GM18511 (cell line): ENCODE measurements around the gene SYNPO.
A peak's percentile ranks its signal among the peaks of the same experiment; 100 is the strongest.

ENCODE experiments used
- ATAC-seq: cut with Tn5 transposase; IDR thresholded peaks from one replicate; pipeline ENCODE4 v1.9.1; 2021; ENCODE audit warnings: mild to moderate bottlenecking, moderate library complexity; ENCODE audit not compliant: unreplicated experiment

Gene SYNPO

DNA sequence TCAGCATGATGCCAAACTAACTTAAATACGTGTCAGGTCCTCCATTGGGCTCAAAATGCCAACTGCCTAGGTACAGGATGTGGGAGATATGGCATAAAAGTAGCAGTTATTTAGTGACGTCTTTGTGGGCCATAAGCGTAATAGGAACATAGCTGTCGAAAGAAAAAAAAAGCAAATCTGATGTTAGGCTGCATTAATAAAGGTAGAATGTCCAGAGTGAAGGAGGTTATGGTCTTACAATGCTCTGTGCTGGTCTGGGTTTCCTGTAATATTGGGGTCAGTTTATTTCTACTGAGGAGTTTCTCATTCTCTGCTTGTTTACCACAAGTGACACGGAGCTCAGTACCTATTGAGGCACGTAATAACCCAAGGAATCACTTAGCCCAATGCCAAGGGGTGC lies 33.4 kb upstream of the SYNPO start:
- no peak for ATAC-seq

DNA sequence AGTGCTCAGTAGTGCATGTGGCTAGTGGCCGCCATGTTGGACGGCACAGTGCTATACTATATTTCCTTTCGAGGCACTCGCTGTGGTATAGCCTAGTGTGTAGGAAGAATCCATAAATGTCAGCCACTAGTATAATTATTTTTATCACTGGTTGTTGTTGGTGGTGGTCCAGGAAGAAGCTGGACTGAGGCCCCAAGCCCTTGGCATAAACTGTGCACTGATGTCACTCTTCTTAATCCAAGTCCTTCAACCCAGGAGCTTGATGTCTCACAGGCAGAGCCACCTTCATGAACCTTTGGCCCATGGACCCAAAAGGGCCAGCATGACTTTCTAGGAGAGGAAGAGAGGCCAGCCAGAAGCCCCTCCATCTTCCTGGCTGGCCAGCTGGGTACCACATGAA lies 32.5 kb upstream of the SYNPO start:
- no peak for ATAC-seq

DNA sequence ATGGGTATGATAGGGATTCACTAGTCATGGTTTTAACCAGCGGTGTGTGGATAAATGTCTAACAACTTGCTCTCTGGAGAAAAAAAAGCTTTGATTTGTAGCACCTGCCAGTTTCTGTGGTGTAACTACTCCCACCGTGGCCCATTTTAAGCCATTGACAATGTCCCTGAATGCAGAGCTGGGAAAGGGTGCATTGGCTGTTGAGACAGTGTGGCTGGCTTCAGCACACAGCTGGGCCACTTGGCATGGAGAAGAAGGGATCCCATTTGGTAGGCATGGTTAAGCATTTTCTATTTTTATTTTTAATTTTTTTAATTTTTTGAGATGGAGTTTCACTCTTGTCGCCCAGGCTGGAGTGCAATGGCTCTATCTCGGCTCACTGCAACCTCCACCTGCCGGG lies 31.5 kb upstream of the SYNPO start:
- no peak for ATAC-seq

DNA sequence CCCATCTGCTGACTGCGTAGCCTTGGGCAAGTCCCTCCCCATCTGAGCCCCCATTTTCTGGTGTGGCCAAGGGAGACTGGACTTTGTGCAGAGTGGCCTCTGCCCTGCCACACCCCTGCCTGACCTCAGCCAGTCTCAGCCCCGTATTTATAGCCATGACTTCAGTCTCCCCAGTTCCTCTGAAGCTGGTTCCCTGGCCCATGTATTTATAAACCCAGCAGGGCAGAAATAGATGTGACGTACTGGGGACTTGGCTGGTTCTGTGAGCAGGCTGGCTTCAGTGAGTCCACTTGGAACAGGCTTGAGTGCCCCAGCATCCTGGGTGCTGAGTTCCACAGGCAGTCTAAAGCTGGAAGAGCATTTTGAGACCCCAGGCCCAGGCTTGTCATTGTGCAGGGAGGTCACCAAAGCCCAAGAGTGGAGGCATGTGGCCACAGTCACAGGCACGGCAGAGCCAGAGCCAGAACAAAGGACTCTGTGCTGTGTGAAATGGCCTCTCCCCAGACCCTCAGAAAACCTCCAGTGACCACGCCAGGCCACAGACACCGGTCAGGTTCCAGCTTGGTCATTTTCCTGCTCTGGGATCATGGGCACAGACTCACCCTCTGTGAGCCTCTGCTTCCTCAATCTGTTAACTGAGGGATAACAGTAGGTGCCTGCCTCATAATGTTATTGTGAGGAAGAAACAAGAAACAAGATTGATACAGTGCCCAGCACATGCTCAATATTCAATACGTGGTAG lies 30.4 kb upstream of the SYNPO start:
- no peak for ATAC-seq

DNA sequence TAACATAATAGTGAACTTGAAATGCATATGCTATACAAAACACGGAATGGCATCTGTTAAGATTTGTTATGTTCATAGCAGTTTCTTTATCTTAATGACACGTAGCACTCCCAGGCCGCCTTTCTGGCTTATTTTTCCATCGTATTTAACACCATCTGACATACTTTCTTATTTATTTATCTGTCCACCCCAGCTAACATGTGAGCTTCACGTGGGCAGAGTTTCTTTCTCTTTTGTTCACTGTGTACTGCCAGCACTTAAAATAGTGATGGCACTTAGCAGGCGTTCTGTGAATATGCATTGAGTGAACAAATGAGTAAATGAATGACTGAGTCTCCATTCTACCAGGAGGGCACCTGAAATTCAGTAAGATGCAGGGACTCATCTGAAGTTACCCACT lies 29.4 kb upstream of the SYNPO start:
- ATAC-seq: no peak

DNA sequence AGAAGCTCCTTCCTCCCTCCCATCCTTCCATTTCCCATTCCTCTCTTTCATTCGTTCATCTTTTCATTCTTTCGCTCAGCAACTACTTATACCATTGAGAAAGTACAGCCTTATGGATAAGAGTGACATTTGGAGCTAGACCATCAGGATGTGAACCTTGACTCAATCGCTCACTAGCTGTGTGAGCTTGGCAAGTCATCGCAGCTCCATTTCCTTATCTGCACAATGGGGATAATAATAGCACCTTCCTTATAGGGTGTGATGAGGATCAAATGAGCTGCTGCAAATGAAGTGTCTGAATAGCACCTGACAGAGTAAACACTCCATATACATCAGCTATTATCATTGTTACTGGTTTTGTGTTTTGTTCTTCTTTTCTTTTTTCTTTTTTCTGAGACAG lies 28.1 kb upstream of the SYNPO start:
- no peak for ATAC-seq

DNA sequence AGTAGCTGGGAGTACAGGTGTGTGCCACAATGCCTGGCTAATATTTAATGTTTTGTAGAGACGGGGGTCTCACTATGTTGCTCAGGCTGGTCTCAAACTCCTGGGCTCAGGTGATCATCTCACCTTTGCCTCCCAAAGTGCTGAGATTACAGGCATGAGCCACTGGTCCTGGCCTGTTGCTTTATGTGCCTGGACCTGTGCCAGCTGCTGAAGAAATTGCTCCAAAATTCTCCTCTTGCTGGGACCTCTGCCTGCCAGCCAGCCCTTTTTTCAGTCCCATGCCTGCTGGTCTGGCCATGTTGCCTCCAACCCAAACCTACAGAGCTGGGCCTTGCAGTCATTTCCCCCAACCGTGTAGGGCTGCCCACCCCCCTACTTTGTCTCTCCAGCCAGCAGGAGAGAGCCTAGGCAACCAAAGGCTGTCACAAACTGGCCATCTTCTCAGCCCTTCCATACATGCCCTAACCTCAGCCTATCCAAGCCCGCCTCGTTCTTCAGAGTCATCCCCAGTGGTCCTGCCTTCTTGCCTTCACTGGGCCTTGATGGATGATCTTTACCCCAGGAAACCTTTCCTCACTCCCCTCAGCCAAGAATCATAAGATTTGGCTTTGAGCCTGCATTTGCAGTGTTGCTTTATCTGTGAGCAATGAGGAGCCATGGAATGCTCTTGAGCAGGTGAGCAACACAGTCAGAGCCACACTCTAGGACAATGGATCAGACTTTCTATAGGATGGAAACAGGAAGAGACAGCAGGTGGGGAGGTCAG lies 27.4 kb upstream of the SYNPO start:
- no peak for ATAC-seq

DNA sequence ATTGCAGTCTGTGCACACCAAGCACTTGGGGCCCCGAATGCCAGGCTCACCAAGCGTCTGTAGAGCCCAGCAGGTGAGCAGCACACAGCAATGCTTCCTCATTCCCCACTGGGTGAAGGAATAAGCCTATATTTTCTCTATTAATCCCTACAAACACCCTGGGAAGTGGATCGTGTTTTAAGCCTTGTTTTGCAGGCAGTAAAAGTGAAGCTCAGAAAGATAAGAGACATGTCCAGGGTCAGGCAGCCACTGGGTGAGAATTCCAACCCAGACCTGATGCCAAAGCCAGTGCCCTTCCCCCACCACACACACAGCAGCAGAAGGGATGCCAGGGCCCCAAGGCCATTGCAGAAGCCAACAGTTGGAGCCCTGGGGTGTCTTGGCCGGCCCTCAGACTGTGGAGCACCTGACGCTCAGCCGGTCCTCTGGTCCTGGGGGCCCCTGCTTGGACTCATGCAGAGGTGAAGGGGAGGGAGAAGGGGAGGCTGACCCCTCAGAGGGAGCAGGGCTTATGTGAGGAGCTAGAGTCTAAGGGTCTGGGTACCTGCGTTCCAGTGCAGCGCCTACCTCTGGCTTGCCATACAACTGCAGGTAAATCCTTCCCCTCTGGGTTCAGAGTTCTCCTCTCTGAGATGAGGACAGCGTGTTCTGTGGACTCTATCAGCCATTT lies 26.3 kb upstream of the SYNPO start:
- ATAC-seq: no peak

DNA sequence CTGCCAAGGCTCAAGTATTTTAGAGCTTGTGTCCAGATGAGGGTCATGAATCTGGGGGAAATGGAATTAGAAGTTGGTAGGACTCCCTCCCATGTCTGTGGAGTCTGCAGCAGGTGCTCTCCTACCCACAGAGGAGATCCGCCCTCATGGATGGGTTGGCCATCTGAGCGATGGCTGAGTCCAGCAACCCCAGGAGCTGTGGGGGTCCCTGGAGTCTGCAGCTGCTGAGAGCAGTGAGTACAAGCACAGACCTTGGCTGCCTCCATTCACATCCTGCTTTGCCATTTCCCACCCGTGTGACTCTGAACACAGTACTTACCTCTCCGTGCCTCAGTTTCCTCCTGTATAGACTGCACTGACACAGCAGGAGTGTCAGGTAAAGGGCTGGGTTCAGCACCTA lies 25.8 kb upstream of the SYNPO start:
- ATAC-seq: no peak

DNA sequence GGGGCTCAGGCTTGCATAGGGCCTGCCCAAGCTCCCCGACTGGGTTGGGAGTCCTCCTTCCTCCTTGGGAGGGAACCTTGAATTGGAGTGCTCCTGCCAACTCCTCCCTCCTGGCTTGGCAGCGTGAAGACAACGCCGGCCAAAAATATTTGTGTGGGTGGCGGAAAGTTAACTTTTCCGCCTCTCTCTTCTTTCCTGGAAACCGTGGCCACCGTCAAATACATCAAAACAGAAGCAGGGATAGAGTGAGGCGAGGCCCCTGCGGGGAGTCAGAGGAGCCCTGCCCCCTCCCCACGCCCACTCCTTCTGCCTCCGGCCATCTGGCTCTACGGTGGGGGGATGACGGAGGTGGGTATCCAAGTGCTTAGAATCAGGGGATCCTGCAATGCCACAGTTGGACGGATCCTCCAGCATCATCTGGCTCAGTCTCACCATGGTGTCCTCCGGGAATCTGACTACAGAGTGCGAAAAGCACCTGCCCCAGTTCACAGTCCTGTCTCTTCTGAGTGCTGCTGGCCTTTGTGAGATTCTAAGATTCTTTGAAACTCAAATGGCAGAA lies 25.2 kb upstream of the SYNPO start:
- no peak for ATAC-seq

DNA sequence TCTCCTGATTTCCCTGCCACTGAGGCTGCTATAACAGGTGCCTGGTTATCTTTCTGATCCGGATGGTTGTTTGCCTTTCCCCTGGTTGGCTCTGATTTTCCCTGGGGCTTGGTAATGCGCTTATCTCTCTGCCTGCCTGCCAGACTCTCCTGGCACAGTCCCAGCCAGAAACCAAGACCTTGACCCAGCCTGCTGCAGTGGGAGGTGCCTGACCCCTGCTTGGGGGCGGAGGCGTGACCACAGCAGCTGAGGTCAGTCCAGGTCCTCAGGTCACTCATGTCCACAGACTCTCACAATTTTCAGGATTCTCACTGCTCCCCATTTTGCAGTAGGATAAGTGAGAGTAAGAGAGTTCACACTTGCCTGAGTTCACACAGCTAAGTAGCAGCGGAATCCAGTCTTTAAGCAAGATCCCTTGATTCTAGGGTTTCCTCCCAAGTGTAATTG lies 24.4 kb upstream of the SYNPO start:
- ATAC-seq: no peak

DNA sequence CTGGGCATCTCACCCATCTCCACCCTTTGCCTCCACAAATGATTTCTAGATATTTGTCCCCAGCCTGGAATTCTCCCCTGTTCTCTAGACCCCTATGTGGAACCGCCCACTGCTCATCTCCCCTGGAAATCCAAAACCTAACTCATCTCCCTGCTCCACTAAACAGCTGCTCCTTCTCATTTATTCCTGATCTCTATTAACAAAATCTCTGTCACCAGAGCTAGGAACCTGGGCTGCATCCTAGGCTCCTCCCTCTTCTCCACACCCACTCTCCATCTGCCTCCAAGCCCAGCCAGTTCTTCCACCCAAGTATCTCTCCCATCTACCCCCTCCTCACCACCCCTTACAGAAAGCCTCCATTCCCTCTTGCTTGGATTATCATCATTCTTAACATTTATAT lies 24.0 kb upstream of the SYNPO start:
- no peak for ATAC-seq

DNA sequence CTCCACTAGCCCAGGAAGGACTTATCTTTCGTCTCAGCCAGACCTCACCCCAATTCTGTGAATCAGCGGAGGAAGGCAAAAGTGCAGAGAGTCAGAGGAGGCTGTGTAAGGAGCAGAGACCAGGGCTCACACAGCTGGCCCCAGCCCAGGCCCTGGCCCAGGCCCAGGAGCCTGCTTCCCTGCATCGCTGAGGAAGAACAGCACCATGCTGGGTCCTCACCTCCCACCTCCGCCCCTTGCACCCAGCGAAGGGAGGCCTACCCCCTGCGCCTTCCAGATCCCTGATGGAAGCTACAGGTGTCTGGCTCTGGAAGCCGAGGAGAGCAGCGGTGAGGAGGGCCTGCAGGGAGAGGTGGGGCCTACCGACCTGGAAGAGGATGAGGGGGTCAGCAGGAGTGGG lies 22.3 kb upstream of the SYNPO start:
- no peak for ATAC-seq

DNA sequence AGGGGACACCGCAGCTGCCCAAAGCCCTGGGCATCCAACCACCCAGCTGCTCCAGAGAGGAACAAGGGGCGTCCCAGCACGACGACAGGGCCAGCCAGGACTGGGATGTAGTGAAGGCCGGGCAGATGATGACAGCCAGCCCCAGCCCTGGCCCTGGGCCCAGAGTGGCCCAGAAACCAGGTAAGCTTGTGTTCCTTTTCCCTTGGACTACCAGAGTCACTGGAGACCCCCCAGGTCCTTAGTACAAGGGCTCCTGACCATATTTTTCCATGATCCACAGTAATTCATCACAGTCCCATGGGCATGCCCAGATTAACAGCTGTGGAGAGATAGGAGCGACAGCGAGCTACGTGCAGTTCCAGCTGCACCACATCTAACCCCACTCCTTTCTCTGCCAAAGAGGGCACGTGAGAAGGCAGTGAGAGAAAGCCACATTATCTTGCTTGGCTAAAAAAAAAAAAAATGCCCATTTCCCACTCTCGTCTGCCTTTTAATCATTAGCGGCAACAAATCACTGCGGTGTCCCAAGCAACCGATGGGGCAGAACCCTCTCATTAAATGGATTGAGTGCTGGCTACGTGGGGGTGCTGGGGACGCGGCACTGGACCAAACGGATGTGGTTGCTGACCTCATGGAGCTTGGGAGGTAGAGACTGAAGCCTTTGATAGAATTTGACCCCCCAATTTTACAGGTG lies 21.7 kb upstream of the SYNPO start:
- no peak for ATAC-seq

DNA sequence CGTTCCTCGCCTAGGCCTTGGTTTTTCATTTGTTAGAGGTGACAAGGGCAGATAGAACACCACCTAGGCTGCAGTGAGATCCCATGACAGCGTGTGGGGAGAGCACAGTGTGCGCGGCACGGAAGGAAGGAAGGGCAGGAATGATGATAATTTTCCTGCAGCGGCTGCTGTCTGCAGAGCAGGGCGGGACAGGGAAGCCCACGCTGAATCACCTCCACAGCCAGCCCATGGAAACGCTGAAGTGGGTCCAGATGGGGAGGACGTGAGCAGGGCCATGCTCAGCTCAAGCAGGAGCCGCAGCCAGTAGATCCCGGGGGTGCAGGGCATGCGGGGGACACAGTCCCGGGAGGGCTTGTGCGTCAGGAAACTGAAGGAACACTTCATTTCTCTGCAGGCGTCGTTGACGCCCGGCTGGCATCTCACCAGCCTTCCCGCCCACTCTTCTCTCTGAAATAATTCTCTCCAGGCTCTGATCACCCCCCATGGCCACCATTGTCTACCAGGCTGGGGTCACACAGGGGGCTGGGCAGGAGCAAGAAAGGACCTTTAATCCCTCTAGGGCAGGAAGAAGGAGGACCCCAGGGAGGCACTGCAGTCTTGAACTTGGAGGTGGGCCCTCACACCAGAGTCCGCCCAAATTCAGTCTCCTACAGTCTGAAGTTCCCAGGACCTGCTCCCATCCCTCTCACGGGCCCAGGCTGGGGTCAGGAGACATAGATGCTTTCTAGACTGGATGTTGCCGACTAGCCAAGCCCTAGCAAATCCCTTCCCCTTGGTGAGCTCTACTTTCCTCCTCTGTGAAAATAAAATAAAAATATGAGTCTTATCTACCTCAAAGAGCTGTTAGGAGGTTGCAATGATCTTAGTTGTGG lies 20.9 kb upstream of the SYNPO start:
- ATAC-seq: no peak

DNA sequence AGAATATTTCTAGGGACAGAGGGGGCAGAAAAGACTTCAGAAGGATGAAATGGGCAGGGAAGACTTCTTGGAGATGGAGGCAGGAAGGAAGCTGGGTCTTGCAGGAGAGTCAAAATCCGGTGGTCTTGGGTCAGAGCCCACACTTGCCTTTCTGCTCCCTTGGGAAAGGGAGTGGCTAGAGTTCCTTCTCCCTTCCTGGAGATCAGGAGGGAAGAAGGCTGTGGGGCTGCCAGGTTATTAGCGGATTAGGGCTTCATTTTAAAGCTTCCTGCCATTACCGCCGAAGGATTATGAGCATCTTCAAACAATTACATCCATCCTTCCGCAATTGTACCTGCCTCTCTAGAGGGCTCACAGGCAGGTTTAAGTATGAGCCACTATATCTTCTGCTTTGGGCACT lies 19.2 kb upstream of the SYNPO start:
- no peak for ATAC-seq

DNA sequence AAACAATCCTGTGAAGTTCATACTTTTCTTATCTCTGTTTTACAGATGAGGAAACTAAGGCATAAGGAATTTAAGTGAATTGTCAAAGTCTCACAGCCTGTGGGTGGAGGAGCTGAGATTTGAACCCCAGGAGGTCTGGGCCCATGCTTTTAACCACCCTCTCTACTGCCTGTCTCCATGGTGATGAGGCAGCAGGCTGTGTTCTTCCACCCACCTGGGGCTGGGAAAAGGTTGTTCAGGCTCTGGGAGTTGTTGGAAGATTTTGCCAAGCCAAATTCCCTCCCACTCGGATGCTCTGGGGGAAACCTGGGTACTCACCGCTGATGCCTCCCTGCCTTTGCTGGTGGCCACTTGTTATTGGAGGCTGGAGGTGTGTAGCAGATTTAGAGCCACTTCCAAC lies 18.3 kb upstream of the SYNPO start:
- no peak for ATAC-seq

DNA sequence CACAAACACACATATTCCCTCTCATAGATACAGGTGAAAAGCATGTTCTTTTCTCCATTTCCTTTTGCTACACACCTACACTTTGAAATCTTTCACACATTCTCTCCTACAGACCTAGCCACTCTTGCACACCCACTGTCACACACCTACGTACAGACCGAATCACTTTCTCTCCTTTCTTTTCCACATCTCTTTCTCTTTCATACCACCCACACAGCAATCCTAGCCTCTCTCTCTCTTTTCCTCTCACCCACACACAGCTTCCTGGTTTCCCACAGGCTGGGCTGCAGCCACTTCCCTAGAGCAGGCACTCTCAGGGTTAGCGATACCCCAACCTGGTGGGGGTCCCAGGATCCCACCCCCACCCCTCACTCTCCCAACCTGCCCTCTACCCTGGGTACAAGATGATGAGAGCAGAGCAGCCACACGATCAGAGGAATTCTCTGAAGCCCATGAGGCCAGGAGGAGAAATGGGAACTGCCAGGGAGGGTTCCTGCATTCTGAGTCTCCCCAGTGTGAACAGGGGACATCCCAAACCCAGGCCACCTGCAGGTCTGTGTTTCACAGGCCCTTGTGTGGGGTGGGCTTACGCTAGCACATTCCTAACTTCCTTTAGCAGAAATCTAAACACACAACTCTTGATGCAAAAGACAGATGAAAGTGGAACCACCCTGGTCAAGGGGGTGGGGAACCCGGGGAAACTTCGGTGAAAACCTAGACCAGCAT lies 17.1 kb upstream of the SYNPO start:
- ATAC-seq: peak; percentile 20

DNA sequence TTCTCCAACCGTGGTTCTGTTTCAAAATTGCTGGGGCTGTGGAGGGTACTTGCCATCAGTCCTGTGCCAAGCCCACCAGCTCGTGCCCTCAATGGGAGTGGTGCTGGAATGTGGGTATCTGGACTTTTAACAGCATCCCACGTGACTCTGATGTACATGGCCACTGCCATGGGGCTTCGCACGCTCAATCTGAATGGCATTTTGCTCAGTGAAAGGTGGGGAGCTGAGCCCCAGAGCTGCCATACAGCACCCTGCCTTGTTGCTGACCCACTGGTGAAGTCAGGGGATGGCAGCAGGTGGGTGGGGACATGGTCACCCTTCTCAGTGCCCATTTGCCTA lies 16.6 kb upstream of the SYNPO start:
- ATAC-seq: peak; percentile 8
